H9 (cell line): ENCODE results near the gene TSPAN3. TPM values are rescaled to one million over a fixed set of nuclear protein-coding genes. Genes with fewer than 3 reads are reported as not detected.

Source experiments
- DNase-seq: peaks from one replicate; pipeline ENCODE4 v3.0.0-alpha.2; 2017
- H2AFZ ChIP-seq: one replicate; pipeline ENCODE4 v1.6.1; 2013; ENCODE audit warnings: mild to moderate bottlenecking, low read length, control low read depth, moderate library complexity
- H2AK5ac ChIP-seq: 2 replicates; pipeline ENCODE4 v1.6.1; 2013; ENCODE audit warnings: low read length, control low read depth, mixed read lengths; ENCODE audit not compliant: insufficient read length
- H2BK120ac ChIP-seq: one replicate; pipeline ENCODE4 v1.6.1; 2013; ENCODE audit warnings: low read depth, mild to moderate bottlenecking, low read length, control low read depth, inconsistent platforms; ENCODE audit not compliant: poor library complexity, severe bottlenecking
- H2BK12ac ChIP-seq: 2 replicates; pipeline ENCODE4 v1.6.1; 2013; ENCODE audit warnings: low read length, control low read depth, mixed read lengths, low read depth; ENCODE audit not compliant: insufficient read length
- H2BK15ac ChIP-seq: 2 replicates; pipeline ENCODE4 v1.6.1; 2013; ENCODE audit warnings: low read depth, low read length, control low read depth
- H2BK20ac ChIP-seq: one replicate; pipeline ENCODE4 v1.6.1; 2013; ENCODE audit warnings: low read depth, mild to moderate bottlenecking, low read length, control low read depth, inconsistent platforms; ENCODE audit not compliant: poor library complexity, severe bottlenecking
- H2BK5ac ChIP-seq: 2 replicates; pipeline ENCODE4 v1.6.1; 2013; ENCODE audit warnings: low read length, control low read depth, mixed read lengths; ENCODE audit not compliant: insufficient read length
- H3K14ac ChIP-seq: 2 replicates; pipeline ENCODE4 v1.6.1; 2013; ENCODE audit warnings: low read length, control low read depth; ENCODE audit not compliant: insufficient read depth
- H3K18ac ChIP-seq: 2 replicates; pipeline ENCODE4 v1.6.1; 2013; ENCODE audit warnings: low read depth, mild to moderate bottlenecking, mixed read lengths, low read length, control low read depth; ENCODE audit not compliant: insufficient read length
- H3K23ac ChIP-seq: 2 replicates; pipeline ENCODE4 v1.6.1; 2013; ENCODE audit warnings: low read length, control low read depth, mixed read lengths, low read depth; ENCODE audit not compliant: insufficient read length
- H3K23me2 ChIP-seq: 2 replicates; pipeline ENCODE4 v1.6.1; 2013; ENCODE audit warnings: low read depth, mild to moderate bottlenecking, mixed read lengths, low read length, control low read depth; ENCODE audit not compliant: insufficient read length, poor library complexity, severe bottlenecking
- H3K27ac ChIP-seq: 2 replicates; pipeline ENCODE4 v1.5.1; 2013; ENCODE audit warnings: low read length, control low read depth, mixed read lengths, low read depth; ENCODE audit not compliant: insufficient read length
- H3K27me3 ChIP-seq: 2 replicates; pipeline ENCODE4 v1.6.1; 2013; ENCODE audit warnings: low read length, control low read depth, inconsistent platforms; ENCODE audit not compliant: insufficient read depth
- H3K4ac ChIP-seq: 2 replicates; pipeline ENCODE4 v1.6.1; 2013; ENCODE audit warnings: low read depth, mild to moderate bottlenecking, control low read depth, inconsistent platforms, low read length, moderate library complexity
- H3K4me1 ChIP-seq: 2 replicates; pipeline ENCODE4 v1.6.1; 2013; ENCODE audit warnings: low read length, control low read depth, inconsistent platforms; ENCODE audit not compliant: insufficient read depth
- H3K4me2 ChIP-seq: 2 replicates; pipeline ENCODE4 v1.6.1; 2013; ENCODE audit warnings: low read length, control low read depth, mixed read lengths; ENCODE audit not compliant: insufficient read length, insufficient read depth
- H3K56ac ChIP-seq: 2 replicates; pipeline ENCODE4 v1.6.1; 2013; ENCODE audit warnings: low read depth, mild to moderate bottlenecking, mixed read lengths, low read length, control low read depth; ENCODE audit not compliant: insufficient read length
- H3K79me1 ChIP-seq: 2 replicates; pipeline ENCODE4 v1.6.1; 2013; ENCODE audit warnings: low read depth, mild to moderate bottlenecking, moderate library complexity, low read length, control low read depth, inconsistent platforms; ENCODE audit not compliant: insufficient read depth, poor library complexity, severe bottlenecking
- H3K79me2 ChIP-seq: 2 replicates; pipeline ENCODE4 v1.6.1; 2013; ENCODE audit warnings: low read length, control low read depth, inconsistent platforms; ENCODE audit not compliant: insufficient read depth
- H3K9ac ChIP-seq: 2 replicates; pipeline ENCODE4 v1.6.1; 2013; ENCODE audit warnings: low read length, control low read depth, mixed read lengths; ENCODE audit not compliant: insufficient read length; ENCODE audit errors: extremely low read depth
- H3K9me3 ChIP-seq: one replicate; pipeline ENCODE4 v1.6.1; 2013; ENCODE audit warnings: low read depth, low read length, inconsistent platforms; ENCODE audit not compliant: control insufficient read depth
- H3T11ph ChIP-seq: one replicate; pipeline ENCODE4 v1.6.1; 2013; ENCODE audit warnings: mild to moderate bottlenecking, low read length, control low read depth, inconsistent platforms
- H4K20me1 ChIP-seq: one replicate; pipeline ENCODE4 v1.6.1; 2013; ENCODE audit not compliant: control insufficient read depth, insufficient read length, insufficient read depth
- H4K5ac ChIP-seq: 2 replicates; pipeline ENCODE4 v1.6.1; 2013; ENCODE audit warnings: low read depth, mild to moderate bottlenecking, mixed read lengths, low read length, control low read depth; ENCODE audit not compliant: insufficient read length
- H4K8ac ChIP-seq: replicated peaks from 2 replicates; pipeline ENCODE4 v1.6.1; 2013; ENCODE audit warnings: low read length, control low read depth, mixed read lengths, low read depth; ENCODE audit not compliant: insufficient read length
- H4K91ac ChIP-seq: 2 replicates; pipeline ENCODE4 v1.6.1; 2013; ENCODE audit warnings: low read depth, mild to moderate bottlenecking, moderate library complexity, mixed read lengths, low read length, control low read depth; ENCODE audit not compliant: insufficient read length
- H3K27ac Mint-ChIP-seq, 3 experiments: 2 replicates in 2 of 3; 3 replicates in 1 of 3; pipeline ENCODE4 v1.8.0; 2020 to 2021; ENCODE audit warnings: mixed read lengths in 3 of 3, mild to moderate bottlenecking in 1 of 3, moderate library complexity in 1 of 3
- H3K27me3 Mint-ChIP-seq: 2 replicates; pipeline ENCODE4 v1.8.0; 2021; ENCODE audit warnings: low read depth, mild to moderate bottlenecking, moderate library complexity, mixed read lengths
- H3K36me3 Mint-ChIP-seq, 3 experiments: 2 replicates in 2 of 3; 3 replicates in 1 of 3; pipeline ENCODE4 v1.8.0; 2020 to 2021; ENCODE audit warnings: low read depth in 3 of 3, mixed read lengths in 3 of 3; ENCODE audit not compliant: insufficient read depth in 1 of 3
- H3K4me1 Mint-ChIP-seq, 2 experiments: 2 replicates each; pipeline ENCODE4 v1.8.0; 2020; ENCODE audit warnings: mixed read lengths in 2 of 2
- H3K4me3 Mint-ChIP-seq, 2 experiments: 2 replicates in 1 of 2; 3 replicates in 1 of 2; pipeline ENCODE4 v1.8.0; 2020 to 2021; ENCODE audit warnings: mild to moderate bottlenecking in 2 of 2, mixed read lengths in 2 of 2, moderate library complexity in 1 of 2
- H3K9me3 Mint-ChIP-seq, 2 experiments: 2 replicates in 1 of 2; 3 replicates in 1 of 2; pipeline ENCODE4 v1.8.0; 2020; ENCODE audit warnings: mild to moderate bottlenecking in 2 of 2, mixed read lengths in 2 of 2, moderate library complexity in 1 of 2
- WGBS: extraction: QIAGEN DNeasy Blood & Tissue Kit; methylation state at CpG from one replicate; pipeline ENCODE4 v1.1.7; 2013; ENCODE audit warnings: missing lambda C conversion rate, low lambda C conversion rate, mixed read lengths; ENCODE audit not compliant: insufficient read length; ENCODE audit errors: extremely low coverage; 5-methylcytosine and 5-hydroxymethylcytosine counted together
- total RNA-seq: library from RNA; stranded (reverse); gene quantifications from 2 replicates; pipeline ENCODE4 v1.2.1, GENCODE V29; 2021
- TF ChIP-seq, protein P1 (sequence below): fragments of 200-600 bp; sonication (generic); conservative IDR thresholded peaks from 3 replicates; pipeline ENCODE4 v1.8.0; 2021; ENCODE audit warnings: antibody characterized with exemption, mild to moderate bottlenecking

Gene TSPAN3
- total RNA-seq, 1 experiment from 2014 or later = 117 TPM

DNA sequence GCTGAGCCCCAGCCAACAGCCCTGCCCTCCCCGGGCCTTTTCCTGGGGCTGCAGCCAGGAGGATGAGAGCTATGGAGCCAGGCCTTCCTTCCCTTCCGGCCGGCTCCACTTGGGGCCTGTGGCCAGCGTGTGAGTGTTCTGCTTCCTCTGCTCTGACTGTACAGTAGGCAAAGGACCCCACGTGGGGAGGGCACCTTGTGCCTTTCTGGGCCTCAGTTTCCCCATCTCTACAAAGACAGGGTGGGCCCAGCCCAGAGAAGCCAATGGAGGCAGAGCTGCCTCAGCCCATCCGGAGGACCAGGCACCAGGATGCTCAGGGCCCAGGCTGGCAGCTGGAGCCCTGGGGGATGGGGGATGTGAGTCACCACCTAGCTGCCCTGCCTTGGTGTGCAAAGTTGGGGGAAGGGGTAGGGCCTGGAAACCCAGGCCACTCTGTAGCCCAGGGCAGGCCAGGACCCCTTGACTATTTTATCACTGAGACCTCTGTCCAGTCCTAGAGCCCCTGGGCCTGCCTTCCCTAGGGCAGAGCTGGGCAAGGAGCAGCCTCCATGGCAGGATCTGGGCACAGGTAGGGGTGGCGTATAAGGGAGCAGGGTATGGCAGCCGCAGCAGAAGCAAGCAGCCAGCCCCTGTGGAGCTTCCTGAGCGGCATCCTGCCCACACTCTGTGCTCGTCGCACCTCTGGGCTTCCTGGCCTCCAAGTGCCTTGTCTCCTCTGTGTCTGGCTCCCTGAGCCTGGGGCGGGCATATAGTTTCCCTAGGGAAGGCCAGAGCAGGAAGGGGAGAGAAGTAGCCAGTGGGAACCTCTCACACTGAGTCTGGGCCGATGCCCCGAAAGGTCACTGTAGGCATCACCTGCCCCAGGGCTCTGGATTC is 74.1 kb downstream of the TSPAN3 start:
- Histone ChIP-seq H2AK5ac (no peak overlapping the region), H3K4ac (no peak overlapping the region), H4K8ac (no peak overlapping the region), H3K79me2 (no peaks in the 10 kb centered on the region), H4K5ac (no peak overlapping the region), H2BK120ac (no peak overlapping the region), H3K27me3 (no peaks in the 10 kb centered on the region), H2BK5ac (no peak overlapping the region), H2BK12ac (no peak overlapping the region), H3K18ac (no peak overlapping the region), H2BK15ac (no peak overlapping the region), H3K4me2 (no peak overlapping the region), H3K14ac (no peak overlapping the region; the same call in 1 of the 2 replicates), H3K4me1 (no peaks in the 10 kb centered on the region), H3K79me1 (no peaks in the 10 kb centered on the region), H4K91ac (no peak overlapping the region), H3K27ac (no peak overlapping the region), H3K9ac (no peak overlapping the region), H3T11ph (no peak overlapping the region), H2AFZ (no peak overlapping the region), H2BK20ac (no peak overlapping the region), H3K23me2 (no peaks in the 10 kb centered on the region), H3K56ac (no peak overlapping the region), H3K23ac (no peak overlapping the region), H4K20me1 (peaks cover 2% of the 10 kb centered on the region), H3K9me3 (no peaks in the 10 kb centered on the region)
- Mint-ChIP-seq H3K4me1 (no peaks in the 10 kb centered on the region), H3K36me3 (no peaks in the 10 kb centered on the region), H3K27me3 (no peaks in the 10 kb centered on the region; the same call in 1 of the 2 replicates), H3K27ac (no peak overlapping the region), H3K4me3 (no peak overlapping the region), H3K9me3 (no peaks in the 10 kb centered on the region)
- WGBS = no CpG with 5 or more reads among the region's 14 CpGs
- TF ChIP-seq, protein P1, sequence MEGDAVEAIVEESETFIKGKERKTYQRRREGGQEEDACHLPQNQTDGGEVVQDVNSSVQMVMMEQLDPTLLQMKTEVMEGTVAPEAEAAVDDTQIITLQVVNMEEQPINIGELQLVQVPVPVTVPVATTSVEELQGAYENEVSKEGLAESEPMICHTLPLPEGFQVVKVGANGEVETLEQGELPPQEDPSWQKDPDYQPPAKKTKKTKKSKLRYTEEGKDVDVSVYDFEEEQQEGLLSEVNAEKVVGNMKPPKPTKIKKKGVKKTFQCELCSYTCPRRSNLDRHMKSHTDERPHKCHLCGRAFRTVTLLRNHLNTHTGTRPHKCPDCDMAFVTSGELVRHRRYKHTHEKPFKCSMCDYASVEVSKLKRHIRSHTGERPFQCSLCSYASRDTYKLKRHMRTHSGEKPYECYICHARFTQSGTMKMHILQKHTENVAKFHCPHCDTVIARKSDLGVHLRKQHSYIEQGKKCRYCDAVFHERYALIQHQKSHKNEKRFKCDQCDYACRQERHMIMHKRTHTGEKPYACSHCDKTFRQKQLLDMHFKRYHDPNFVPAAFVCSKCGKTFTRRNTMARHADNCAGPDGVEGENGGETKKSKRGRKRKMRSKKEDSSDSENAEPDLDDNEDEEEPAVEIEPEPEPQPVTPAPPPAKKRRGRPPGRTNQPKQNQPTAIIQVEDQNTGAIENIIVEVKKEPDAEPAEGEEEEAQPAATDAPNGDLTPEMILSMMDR = no peak
- DNase-seq = no peak
